Measurements from ENCODE around the gene JAK1.

- TF ChIP-seq CTCF (IDR thresholded peaks at IDR 0.05) (no peak), ZFX (IDR thresholded peaks at IDR 0.05; ENCODE audit: borderline replicate concordance) (no peak)
These were observed 102.1 kb downstream of the JAK1 start for GRCh38 chr1:64864018-64864940.

Data from 22Rv1 (cell line).